Activated CD8-positive, alpha-beta memory T cell treated with anti-CD3 and anti-CD28 coated beads for 4 hours (primary cell): ENCODE results near the gene UNC13A.
A peak's percentile ranks its signal among the peaks of the same experiment; 100 is the strongest.

ENCODE experiments used
- DNase-seq, 2 donors: peaks; one replicate each; pipeline ENCODE4 v3.0.0-alpha.2; 2020; ENCODE audit warnings: low read depth in 2 of 2

Gene UNC13A

DNA sequence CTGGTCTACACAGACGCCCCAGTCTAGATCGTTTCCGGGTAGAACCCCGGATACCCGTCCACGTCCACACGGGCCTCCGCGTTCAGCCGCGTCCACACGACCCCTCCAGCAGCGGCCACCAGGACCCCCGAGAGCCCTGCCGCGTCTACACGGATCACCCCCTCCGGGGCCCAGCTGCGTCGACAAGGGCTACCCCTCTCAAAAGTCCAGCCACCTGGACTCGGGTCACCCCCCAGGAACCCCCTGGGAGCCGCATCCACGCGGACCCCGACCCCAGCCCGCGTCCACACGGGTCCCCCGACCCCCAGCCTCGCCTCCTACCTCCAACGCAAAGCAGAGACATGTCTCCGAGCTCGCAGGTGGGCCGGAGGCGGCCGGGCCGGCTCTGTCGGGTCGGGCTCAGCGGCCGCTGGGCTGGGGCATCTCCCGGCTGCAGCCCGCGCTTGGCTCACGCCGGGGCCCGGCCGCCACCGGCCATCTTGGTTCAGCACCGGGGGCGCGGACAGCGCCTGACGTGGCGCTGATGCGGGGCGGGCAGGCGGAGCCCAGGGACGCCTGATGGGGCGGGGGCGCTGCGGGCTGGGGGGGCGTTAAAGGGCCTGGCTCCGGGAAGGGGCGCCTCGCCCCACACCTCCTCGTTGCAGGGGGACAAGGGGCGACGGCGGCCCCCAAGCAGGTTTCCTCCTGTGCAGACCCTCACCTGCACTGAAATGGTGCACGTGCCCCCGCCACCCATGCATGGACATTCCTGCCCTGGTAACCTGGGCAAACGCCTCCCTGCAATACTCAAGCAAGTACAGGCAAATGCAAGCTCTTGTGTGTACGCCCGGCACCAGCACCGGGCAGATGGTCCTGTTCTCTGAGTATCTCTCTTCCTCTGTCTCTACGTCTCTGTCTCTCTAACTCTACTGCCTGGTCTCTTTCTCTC is at the start of gene UNC13A:
UNC13A (minus strand) TSS at position 498 of the 928 bp plus-strand sequence; CDS start at position 343, 155 bp downstream.
- DNase-seq: no peak

DNA sequence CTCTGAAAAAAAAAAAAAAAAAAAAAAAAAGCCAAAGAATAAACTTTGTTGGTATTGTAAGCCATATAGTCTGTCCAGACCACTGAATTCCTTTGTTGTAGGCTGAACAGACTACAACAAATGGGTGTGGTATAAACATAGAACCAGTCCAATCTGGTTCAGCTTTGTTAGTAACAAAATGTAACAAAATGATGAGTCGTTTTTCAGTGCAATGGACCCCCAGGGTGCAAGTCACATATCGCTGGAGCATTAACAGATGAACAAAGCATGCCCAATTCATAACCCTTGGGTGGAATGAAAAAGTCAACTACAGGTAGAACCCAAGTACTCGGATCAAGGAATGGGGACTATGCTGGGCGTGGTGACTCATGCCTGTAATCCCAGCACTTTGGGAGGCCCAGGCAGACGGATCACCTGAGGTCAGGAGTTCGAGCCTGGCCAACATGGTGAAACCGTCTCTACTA is 49.6 kb upstream of the UNC13A start:
- no peak for DNase-seq

DNA sequence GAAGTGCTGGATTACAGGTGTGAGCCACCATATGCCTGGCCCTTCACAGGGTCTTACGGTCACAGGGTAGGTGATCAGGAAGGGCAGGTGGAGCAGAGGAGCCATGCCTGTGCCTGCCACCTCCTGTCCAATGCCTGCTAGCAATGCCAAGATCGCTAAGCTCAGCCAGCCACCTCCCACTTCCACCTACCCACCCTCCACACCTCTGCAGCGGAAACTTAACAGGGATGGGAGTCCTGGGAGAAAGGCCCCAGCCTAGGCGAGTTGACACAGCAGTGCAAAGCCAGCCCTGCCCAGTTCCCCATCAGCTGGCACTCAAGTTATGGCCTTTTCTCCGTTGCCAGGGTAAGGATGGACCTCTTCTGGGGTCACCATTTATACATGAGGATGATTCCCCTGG is 47.3 kb upstream of the UNC13A start:
- DNase-seq: no peak

DNA sequence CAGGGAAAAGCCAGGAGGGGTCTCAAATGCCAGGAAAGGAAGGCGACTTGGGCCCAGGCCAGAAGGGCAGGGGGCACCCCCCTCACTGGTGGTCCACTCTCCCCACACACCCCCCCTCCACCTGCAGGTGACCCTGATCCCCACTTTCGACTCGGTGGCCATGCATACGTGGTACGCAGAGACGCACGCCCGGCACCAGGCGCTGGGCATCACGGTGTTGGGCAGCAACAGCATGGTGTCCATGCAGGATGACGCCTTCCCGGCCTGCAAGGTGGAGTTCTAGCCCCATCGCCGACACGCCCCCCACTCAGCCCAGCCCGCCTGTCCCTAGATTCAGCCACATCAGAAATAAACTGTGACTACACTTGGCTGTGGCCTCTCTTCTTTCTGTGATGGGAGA is 46.0 kb upstream of the UNC13A start:
- DNase-seq: no peak

DNA sequence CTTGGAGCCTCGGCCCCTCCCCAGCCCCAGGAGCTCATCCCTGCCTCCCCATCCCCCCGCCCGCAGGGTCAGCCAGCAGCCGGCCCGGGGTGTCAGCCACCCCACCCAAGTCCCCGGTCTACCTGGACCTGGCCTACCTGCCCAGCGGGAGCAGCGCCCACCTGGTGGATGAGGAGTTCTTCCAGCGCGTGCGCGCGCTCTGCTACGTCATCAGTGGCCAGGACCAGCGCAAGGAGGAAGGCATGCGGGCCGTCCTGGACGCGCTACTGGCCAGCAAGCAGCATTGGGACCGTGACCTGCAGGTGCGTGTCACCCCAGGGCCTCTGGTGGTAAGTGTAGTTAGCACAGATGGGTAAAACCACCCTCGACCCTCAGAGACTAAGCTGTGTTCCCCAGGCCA is 45.0 kb upstream of the UNC13A start:
- DNase-seq: no peak

DNA sequence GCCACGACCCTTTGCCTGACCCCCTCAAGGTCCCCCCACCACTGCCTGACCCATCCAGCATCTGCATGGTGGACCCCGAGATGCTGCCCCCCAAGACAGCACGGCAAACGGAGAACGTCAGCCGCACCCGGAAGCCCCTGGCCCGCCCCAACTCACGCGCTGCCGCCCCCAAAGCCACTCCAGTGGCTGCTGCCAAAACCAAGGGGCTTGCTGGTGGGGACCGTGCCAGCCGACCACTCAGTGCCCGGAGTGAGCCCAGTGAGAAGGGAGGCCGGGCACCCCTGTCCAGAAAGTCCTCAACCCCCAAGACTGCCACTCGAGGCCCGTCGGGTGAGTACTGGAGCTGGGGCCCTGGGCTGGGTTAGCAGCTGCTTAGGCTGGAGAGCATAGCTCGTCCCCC is 39.7 kb upstream of the UNC13A start:
- DNase-seq: no peak

DNA sequence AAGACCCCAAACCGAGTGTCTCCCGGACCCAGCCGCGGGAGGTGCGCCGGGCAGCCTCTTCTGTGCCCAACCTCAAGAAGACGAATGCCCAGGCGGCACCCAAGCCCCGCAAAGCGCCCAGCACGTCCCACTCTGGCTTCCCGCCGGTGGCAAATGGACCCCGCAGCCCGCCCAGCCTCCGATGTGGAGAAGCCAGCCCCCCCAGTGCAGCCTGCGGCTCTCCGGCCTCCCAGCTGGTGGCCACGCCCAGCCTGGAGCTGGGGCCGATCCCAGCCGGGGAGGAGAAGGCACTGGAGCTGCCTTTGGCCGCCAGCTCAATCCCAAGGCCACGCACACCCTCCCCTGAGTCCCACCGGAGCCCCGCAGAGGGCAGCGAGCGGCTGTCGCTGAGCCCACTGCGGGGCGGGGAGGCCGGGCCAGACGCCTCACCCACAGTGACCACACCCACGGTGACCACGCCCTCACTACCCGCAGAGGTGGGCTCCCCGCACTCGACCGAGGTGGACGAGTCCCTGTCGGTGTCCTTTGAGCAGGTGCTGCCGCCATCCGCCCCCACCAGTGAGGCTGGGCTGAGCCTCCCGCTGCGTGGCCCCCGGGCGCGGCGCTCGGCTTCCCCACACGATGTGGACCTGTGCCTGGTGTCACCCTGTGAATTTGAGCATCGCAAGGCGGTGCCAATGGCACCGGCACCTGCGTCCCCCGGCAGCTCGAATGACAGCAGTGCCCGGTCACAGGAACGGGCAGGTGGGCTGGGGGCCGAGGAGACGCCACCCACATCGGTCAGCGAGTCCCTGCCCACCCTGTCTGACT is 39.0 kb upstream of the UNC13A start:
- DNase-seq: no peak

DNA sequence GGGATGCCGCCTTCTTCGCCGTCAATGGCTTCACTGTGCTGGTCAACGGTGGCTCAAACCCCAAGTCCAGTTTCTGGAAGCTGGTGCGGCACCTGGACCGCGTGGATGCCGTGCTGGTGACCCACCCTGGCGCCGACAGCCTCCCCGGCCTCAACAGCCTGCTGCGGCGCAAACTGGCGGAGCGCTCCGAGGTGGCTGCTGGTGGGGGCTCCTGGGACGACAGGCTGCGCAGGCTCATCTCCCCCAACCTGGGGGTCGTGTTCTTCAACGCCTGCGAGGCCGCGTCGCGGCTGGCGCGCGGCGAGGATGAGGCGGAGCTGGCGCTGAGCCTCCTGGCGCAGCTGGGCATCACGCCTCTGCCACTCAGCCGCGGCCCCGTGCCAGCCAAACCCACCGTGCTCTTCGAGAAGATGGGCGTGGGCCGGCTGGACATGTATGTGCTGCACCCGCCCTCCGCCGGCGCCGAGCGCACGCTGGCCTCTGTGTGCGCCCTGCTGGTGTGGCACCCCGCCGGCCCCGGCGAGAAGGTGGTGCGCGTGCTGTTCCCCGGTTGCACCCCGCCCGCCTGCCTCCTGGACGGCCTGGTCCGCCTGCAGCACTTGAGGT is 38.1 kb upstream of the UNC13A start:
- no peak for DNase-seq

DNA sequence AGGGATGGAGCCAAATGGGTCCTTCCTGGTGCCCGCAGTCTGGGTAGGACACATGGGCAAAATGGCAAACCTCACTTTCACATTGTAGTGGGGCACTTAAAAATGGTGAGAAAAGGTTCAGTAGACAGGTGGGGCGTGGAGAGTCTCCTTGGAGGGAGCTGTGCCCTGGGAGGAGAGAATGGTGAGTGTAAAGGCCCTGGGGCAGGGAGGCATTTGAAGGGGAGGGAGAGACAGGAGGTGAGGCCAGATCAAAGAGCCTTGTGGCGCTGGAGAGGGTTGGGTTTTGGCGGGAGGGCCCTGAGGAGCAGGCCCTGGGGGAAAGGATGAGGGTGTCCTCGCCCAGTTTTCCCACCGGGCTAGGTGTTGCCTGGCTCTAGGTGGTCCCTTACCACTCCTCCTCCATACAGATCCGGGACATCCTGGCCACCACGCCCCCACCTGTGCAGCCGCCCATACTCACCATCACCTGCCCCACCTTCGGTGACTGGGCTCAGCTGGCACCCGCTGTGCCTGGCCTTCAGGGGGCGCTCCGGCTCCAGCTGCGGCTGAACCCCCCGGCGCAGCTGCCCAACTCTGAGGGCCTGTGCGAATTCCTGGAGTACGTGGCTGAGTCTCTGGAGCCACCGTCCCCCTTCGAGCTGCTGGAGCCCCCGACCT is 37.4 kb upstream of the UNC13A start:
- DNase-seq: no peak

DNA sequence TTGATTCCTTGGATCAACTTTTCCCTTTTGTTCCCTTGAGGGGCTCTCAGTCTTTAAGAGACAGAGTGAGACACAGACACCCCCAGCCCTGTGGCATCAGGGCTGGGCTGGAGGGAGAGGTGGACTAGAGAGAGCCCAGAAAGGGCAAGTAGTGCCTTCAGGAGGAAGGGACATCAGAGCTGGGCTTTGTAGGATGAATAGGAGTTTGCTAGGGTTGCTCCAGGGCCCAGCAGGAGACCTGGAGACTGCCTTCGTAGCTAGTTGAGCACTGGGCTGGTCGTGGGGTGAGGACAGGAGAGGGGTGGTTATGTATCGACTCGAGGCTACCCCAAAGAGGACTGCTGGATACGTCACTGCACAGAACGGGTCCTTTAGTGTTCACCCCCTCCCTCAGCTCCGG is 36.5 kb upstream of the UNC13A start:
- DNase-seq: no peak

DNA sequence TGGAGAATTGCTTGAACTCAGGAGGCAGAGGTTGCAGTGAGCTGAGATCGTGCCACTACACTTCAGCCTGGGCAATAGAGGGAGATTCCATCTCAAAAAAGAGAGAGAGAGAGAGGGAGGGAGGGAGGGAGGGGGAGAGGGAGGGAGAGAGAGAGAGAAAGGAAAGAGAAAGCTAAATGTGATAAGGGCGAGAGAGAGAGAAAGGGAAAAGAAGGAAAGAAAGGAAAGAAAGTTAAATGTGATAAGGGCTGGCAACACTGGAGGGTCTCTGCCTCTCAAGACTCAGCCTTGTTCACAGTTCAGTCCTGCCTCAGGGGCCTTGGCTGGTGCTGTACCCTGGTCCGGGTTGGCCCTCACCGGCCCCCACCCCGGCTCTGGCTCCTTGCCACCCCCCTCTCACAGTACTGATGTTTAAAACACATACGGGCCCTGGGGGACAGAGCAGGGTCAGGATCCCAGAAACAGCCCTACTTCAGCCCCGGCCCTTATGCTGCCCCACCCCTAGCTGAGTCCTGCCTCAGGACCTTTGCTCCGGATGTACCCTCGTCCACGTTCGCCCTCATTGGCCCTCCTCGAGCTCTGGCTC is 34.6 kb upstream of the UNC13A start:
- DNase-seq: no peak

DNA sequence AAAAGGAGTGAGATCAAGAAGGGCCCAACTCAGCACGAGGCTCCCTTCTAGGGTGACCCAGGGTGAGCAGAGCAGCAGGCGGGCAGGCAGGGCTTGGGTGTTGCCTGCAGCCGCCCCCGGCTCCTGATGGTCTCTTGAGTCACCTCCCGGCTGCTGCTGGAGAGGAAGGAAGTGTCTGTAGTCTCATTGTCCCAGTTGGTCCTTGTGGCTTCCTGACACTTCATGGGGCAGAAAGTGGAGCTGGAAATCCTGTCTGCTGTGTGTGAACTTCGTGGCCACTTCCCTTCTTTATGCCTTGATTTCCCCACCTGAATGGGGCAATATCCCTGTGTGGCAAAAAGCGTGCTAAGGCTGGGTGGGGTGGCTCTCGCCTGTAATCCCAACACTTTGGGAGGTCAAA is 33.7 kb upstream of the UNC13A start:
- DNase-seq: no peak

DNA sequence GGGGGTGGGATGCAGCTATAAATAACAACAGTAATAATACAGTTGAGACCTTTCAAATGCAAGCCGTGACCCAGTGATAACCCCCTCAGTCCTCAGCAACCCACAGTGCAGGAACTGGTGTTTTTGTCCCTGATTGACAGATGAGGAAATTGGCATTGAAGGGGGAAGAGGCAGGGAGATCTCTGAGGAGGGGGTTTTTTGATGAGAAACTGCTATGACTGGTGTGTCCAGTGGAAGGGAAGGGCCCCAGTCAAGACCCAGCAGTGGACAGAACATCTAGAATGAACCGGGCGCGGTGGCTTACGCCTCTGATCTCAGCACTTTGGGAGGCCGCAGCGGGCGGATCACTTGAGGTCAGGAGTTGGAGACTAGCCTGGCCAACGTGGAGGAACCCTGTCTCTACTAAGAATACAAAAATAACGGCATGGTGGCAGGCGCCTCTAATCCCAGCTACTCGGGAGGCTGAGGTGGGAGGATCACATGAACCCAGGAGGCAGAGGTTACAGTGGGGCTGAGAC is 33.0 kb upstream of the UNC13A start:
- no peak for DNase-seq

DNA sequence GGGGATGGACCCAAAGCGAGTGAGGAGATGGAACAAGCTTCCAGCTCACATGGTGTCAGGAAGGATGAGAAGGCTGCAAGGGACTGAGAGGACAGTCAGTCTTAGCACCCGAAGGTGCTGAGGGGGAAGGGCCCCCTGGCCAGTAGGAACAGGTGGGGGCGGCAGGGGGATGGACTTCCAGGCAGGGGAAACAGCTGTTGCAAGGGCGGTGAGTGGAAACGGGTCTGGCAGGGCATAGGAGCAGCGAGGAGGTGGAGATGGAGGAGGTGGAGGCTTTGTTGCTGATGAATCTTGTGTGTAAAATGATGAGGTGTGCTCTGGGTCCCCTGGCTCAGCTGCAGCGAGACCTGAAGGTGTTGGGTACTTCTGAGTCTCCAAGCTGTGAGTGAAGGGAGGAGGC is 32.3 kb upstream of the UNC13A start:
- DNase-seq: no peak

DNA sequence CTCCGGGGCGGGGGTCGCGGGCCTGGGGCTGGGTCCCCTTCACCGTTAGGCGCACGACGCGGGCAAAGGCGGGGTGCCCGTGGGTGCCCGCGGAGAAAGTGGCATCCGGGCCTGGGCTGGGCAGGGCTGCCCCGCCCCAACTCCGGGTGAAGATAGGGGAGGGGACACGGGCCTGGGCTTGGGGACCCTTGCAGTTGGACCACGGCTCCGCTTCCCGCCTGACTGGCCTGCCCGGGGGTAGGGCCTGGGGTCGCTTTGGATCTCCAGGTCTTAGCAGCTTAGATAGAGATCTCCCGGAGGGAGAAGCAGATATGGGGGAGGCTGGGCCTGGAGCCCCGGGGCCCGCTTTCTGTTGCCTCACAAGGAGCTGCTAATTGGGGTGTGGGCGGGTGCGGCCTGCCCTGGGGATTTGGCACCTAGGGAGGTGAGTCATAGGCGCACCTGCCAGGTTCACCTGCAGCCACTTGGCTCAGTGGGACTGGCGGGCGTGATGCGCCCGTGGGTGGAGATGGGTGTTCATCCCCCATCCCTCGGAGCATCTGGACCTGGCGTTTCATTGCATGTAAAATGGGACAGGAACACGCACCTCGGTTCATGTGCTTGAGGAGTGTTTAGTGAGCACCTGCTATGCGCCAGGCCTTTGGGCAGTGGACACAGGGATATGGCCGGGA is 31.7 kb upstream of the UNC13A start:
- peak; percentile 37 to 47 for DNase-seq

DNA sequence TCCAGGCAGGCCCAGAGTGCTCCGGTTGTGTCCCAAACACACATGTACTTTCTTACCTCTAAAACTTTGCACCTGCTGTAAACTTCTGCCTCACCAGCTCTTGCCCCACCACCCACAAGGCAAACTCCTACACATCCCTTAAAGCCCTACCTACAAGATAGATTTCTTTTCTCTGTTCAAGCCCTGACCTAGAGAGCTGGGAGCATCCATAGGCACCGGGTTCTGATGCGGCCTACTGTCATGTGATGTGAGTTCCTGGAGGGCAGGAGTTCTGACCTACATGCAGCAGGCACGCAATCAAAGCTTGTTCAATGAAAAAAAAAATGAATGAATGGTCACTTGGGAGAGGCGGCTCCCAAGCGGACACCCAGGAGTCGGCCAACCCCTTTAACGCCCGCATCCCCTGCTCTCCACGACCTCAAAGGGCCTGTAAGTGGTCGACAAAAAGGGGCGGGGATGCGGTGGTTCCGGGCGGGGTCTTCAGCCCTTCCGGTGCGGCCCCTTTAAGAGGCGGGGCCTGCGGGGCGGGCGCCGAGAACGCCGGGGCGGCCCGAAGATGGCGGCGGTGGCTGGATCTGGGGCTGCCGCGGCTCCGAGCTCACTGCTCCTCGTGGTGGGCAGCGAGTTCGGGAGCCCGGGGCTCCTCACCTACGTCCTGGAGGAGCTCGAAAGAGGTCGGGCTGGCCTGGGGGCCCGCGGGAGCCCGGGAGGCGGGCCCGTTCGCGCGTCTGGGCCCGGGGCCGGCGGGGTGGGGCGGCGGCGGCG is 31.0 kb upstream of the UNC13A start, which contains the start of gene MAP1S:
MAP1S (plus strand) TSS at position 534 of the 765 bp plus-strand sequence; CDS start at position 557, 23 bp downstream.
- DNase-seq: peak; percentile 28 to 32

DNA sequence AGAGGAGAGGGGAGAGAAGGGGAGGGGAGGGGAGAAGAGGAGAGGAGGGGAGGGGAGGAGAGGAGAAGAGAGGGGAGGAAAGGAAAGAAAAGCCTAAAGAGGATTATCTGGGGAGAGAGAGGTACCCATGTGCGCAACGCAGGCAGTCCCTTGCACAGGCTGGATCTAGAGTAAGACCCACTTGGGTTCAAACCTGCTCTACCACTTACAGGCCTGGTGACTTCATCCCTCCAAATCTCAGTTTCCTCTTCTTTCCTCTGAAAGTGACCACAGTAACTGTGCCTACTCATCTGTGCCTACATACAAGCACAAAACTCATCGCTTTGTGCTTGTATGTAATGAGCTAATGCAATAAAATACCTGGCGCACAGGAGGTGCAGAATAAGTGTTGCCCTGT is 30.4 kb upstream of the UNC13A start:
- no peak for DNase-seq

DNA sequence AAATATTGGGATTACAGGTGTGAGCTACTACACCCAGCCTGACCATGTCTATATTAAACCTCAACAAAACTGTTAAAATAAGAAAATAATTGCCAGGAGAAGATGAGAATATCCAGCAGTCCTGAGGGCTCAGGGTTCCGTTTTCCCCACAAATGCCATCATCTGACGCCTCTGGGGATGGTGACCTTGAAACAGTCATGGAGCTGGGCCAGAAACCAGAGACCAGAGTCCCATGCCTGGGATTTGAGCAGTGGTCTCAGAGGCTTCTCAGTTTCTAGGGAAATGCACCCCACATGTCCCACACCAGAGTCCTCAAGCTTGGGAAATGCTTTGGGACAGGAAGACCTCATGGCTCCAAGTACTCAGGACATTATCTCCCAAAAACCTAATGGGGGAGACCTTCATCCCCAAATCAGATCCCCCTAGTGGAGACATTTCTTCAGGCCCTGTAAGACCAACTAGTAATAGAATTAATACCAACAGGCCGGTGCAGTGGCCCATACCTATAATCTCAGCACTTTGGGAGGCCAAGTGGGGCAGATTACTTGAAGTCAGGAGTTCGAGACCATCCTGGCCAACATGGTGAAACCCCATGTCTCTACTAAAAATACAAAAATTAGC is 28.3 kb upstream of the UNC13A start:
- DNase-seq: no peak

DNA sequence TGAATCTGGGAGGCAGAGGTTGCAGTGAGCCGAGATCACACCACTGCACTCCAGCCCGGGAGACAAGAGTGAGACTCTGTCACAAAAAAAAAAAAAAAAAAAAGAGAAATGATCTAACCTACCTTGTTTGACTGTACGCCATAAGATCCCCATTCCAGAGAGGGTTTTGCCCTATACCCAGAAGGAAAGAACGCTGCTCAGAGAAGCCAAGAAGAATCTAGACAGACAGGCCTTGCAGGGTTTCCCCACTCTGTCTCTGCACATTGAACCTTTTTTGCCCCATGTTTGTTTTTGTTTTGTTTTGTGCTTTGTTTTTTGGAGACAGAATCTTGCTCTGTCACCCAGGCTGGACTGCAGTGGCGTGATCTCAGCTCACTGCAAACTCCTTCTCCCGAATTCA is 23.7 kb upstream of the UNC13A start:
- no peak for DNase-seq
